H54 (cell line): ENCODE results near the gene CSTF3.
A peak's percentile ranks its signal among the peaks of the same experiment; 100 is the strongest.
"Not testable (repeated sequence)": the region's sequence is repeated elsewhere in the genome, so short reads cannot be mapped to it uniquely, and the experiment has no call there.

Experiments used
- DNase-seq: peaks from one replicate; pipeline ENCODE4 v3.0.0; 2011; ENCODE audit warnings: low spot score, mixed read lengths; ENCODE audit not compliant: insufficient read length
- FAIRE-seq: peaks from 3 replicates; lab custom pipeline; 2011; peaks lifted over from hg19 to GRCh38; lab: Jason Lieb, UNC
- POLR2A ChIP-seq: IDR thresholded peaks from 2 replicates; pipeline ENCODE4 v1.6.1; 2011; ENCODE audit warnings: low read depth, mild to moderate bottlenecking, low read length

The CSTF3 gene

GRCh38 chr11:33055375-33055774 lies 105.9 kb downstream of the CSTF3 start:
- no peak for TF ChIP-seq POLR2A
- no peak for FAIRE-seq
- DNase-seq, result no peak

- no peak for DNase-seq
- no peak for TF ChIP-seq POLR2A
- FAIRE-seq, result no peak
Measured at GRCh38 chr11:33052231-33052630, 109.0 kb downstream of the CSTF3 start.

- DNase-seq, FAIRE-seq: not testable (repeated sequence)
Measured at GRCh38 chr11:33049565-33050408, 111.5 kb downstream of the CSTF3 start.

- not testable (repeated sequence) for FAIRE-seq, DNase-seq
Measured at GRCh38 chr11:33048701-33049100, 112.6 kb downstream of the CSTF3 start.

GRCh38 chr11:33045551-33046255 lies 115.6 kb downstream of the CSTF3 start:
- TF ChIP-seq POLR2A, result no peak
- DNase-seq (no peak), FAIRE-seq (no peak)

GRCh38 chr11:33044285-33044756 lies 117.0 kb downstream of the CSTF3 start:
- TF ChIP-seq POLR2A, result no peak
- DNase-seq, result peak; percentile 29
- no peak for FAIRE-seq

- FAIRE-seq (no peak), DNase-seq (no peak)
- no peak for TF ChIP-seq POLR2A
Measured at GRCh38 chr11:33043221-33043830, 118.0 kb downstream of the CSTF3 start.

GRCh38 chr11:33040862-33041453 lies 120.3 kb downstream of the CSTF3 start:
- no peak for TF ChIP-seq POLR2A
- DNase-seq (no peak), FAIRE-seq (no peak)

- no peak for TF ChIP-seq POLR2A
- FAIRE-seq, result no peak
- no peak for DNase-seq
Measured at GRCh38 chr11:33040033-33040861, 121.0 kb downstream of the CSTF3 start.

- no peak for FAIRE-seq
Measured at GRCh38 chr11:33039274-33040032, 121.8 kb downstream of the CSTF3 start, which contains the start of gene TCP11L1. TSS of gene TCP11L1 (plus strand) at chr11:33039572. CDS start at chr11:33043774, 4,202 bp downstream.

GRCh38 chr11:33035011-33035410 lies 126.3 kb downstream of the CSTF3 start:
- no peak for FAIRE-seq
- TF ChIP-seq POLR2A, result no peak
- no peak for DNase-seq

More at GRCh38 chr11:33039274-33040032, 121.8 kb downstream of the CSTF3 start, which contains the start of gene TCP11L1:
- peak; percentile 75 for TF ChIP-seq POLR2A
- peak; percentile 70 for DNase-seq
